GM12878 (cell line): ENCODE results near the gene IFNK. TPM values are rescaled to one million over a fixed set of nuclear protein-coding genes. Genes with fewer than 3 reads are reported as not detected.
A peak's percentile ranks its signal among the peaks of the same experiment; 100 is the strongest.

ENCODE experiments used
- ATAC-seq: fragments of 200-7000 bp; cut with Tn5 transposase; 3 replicates; pipeline ENCODE4 v1.9.1; 2020; ENCODE audit warnings: mild to moderate bottlenecking, moderate library complexity
- BruUV-seq: library from RNA; stranded (reverse); fragments of 400-500 nt; replicated peaks from 2 replicates; lab custom pipeline; 2021; lab: Mats Ljungman, UMichigan
- CTCF ChIA-PET: fragments of 300-600 bp; sonication (Branson Sonifier 250); formaldehyde crosslinking; extraction: SDS; loops from one replicate; lab custom pipeline; 2021; ENCODE audit warnings: inconsistent platforms; lab: Yijun Ruan, JAX
- POLR2A ChIA-PET: fragments of 350-600 bp; formaldehyde crosslinking; extraction: SDS; loops from one replicate; lab custom pipeline; 2021; ENCODE audit warnings: inconsistent platforms; lab: Charles Lee
- RAD21 ChIA-PET: fragments of 300-600 bp; sonication (Branson Sonifier 250); formaldehyde crosslinking; loops from one replicate; lab custom pipeline; 2023; ENCODE audit warnings: antibody characterized with exemption; ENCODE audit not compliant: unreplicated experiment; lab: Charles Lee
- SMC1A ChIA-PET: fragments of 300-600 bp; sonication (Branson Sonifier 250); formaldehyde crosslinking; loops from one replicate; lab custom pipeline; 2023; ENCODE audit not compliant: unreplicated experiment, uncharacterized antibody; lab: Charles Lee
- DNase-seq: peaks from one replicate; pipeline ENCODE4 v3.0.0-alpha.2; 2011; ENCODE audit warnings: low read depth, low spot score
- FAIRE-seq: peaks from 3 replicates; lab custom pipeline; 2011; peaks lifted over from hg19 to GRCh38; lab: Jason Lieb, UNC
- H2AFZ ChIP-seq: 2 replicates; pipeline ENCODE4 v1.6.0; 2011; ENCODE audit warnings: low read depth, low read length, control low read depth; ENCODE audit not compliant: control insufficient read depth
- H3K27ac ChIP-seq: 2 replicates; pipeline ENCODE4 v1.5.1; 2011; ENCODE audit warnings: control low read depth; ENCODE audit not compliant: control insufficient read depth, insufficient read depth
- H3K27me3 ChIP-seq, 2 experiments: replicated peaks in 1 of 2; 2 replicates each; pipeline versions ENCODE4 v1.6.0 to v1.6.1; 2011; ENCODE audit warnings: low read length in 1 of 2; ENCODE audit not compliant: control insufficient read depth in 2 of 2, insufficient read depth in 2 of 2
- H3K36me3 ChIP-seq, 2 experiments: 2 replicates each; pipeline ENCODE4 v1.5.1; 2011; ENCODE audit warnings: low read length in 1 of 2; ENCODE audit not compliant: control insufficient read depth in 2 of 2, insufficient read depth in 2 of 2
- H3K4me1 ChIP-seq: 2 replicates; pipeline ENCODE4 v1.6.1; 2011; ENCODE audit warnings: mild to moderate bottlenecking, low read length, moderate library complexity, mixed read lengths; ENCODE audit not compliant: control insufficient read depth, insufficient read depth
- H3K4me2 ChIP-seq: 2 replicates; pipeline ENCODE4 v1.6.0; 2011; ENCODE audit warnings: control low read depth; ENCODE audit not compliant: control insufficient read depth, insufficient read depth
- H3K4me3 ChIP-seq: fragments of 200-600 bp; sonication (generic); 2 replicates; pipeline ENCODE4 v1.5.1; 2016
- H3K79me2 ChIP-seq: 2 replicates; pipeline ENCODE4 v1.6.0; 2011; ENCODE audit warnings: low read length; ENCODE audit not compliant: control insufficient read depth, insufficient read depth
- H3K9ac ChIP-seq: 2 replicates; pipeline ENCODE4 v1.8.0; 2011; ENCODE audit warnings: low read length, control low read depth, mixed read lengths; ENCODE audit not compliant: control insufficient read depth, insufficient read depth
- H3K9me3 ChIP-seq: replicated peaks from 3 replicates; pipeline ENCODE4 v1.5.1; 2011; ENCODE audit warnings: mild to moderate bottlenecking, low read length; ENCODE audit not compliant: control insufficient read depth, insufficient read depth
- H4K20me1 ChIP-seq: 2 replicates; pipeline ENCODE4 v1.6.0; 2011; ENCODE audit not compliant: control insufficient read depth, insufficient read depth
- ASH2L ChIP-seq: fragments of 300-600, 200-600 bp; sonication (generic); IDR thresholded peaks from 2 replicates; pipeline ENCODE4 v1.6.1; 2017; ENCODE audit warnings: low read depth, mild to moderate bottlenecking, borderline replicate concordance
- IKZF2 ChIP-seq, 2 experiments: fragments of 450-650 bp; IDR thresholded peaks; 2 replicates each; pipeline ENCODE4 v1.6.1; 2017; ENCODE audit warnings: mild to moderate bottlenecking in 2 of 2, moderate library complexity in 2 of 2
- LARP7 ChIP-seq: fragments of 450-650 bp; IDR thresholded peaks from 2 replicates; pipeline ENCODE4 v1.6.1; 2017; ENCODE audit warnings: mild to moderate bottlenecking
- PBX3 ChIP-seq: IDR thresholded peaks from 2 replicates; pipeline ENCODE4 v1.6.1; 2011; ENCODE audit warnings: mild to moderate bottlenecking, low read depth, low read length, moderate library complexity; ENCODE audit not compliant: insufficient replicate concordance
- PKNOX1 ChIP-seq: fragments of 450-650 bp; IDR thresholded peaks from 2 replicates; pipeline ENCODE4 v1.6.1; 2016; ENCODE audit warnings: mild to moderate bottlenecking
- POLR2AphosphoS2 ChIP-seq: IDR thresholded peaks from 2 replicates; pipeline ENCODE4 v1.6.1; 2011; ENCODE audit warnings: low read depth, mild to moderate bottlenecking, low read length, improper control_type of control experiment, moderate library complexity
- RBBP5 ChIP-seq: fragments of 200-600 bp; sonication (generic); conservative IDR thresholded peaks from 2 replicates; pipeline ENCODE4 v1.6.1; 2016
- RELB ChIP-seq: fragments of 450-650 bp; IDR thresholded peaks from 2 replicates; pipeline ENCODE4 v1.6.1; 2017; ENCODE audit warnings: low read depth, mild to moderate bottlenecking, moderate library complexity
- SMARCA5 ChIP-seq: fragments of 450-650 bp; IDR thresholded peaks from 2 replicates; pipeline ENCODE4 v1.6.1; 2017; ENCODE audit warnings: mild to moderate bottlenecking
- TCF12 ChIP-seq: IDR thresholded peaks from 2 replicates; pipeline ENCODE4 v1.6.1; 2011; ENCODE audit warnings: low read depth, mild to moderate bottlenecking, low read length
- ZNF217 ChIP-seq: fragments of 450-650 bp; IDR thresholded peaks from 2 replicates; pipeline ENCODE4 v1.6.1; 2017; ENCODE audit warnings: antibody characterized with exemption, mild to moderate bottlenecking
- in situ Hi-C: fragments of 300-500 bp; cut with MboI; formaldehyde crosslinking; loops from 9 replicates; pipeline ENCODE4 v1.14.3; 2018; ENCODE audit warnings: mixed read lengths
- intact Hi-C: fragments of 100-400 bp; cut with micrococcal nuclease; formaldehyde crosslinking; loops from one replicate; pipeline ENCODE4 v1.14.2; 2022; ENCODE audit not compliant: unreplicated experiment
- polyA plus RNA-seq, 11 experiments: library from polyadenylated mRNA; depleted of rRNA in 4 of 11; unstranded in 6 of 11; stranded (reverse) in 5 of 11; fragments of >200 nt; fragmentation: Nextera tagmentation in 4 of 11; fragmentation: Illumina TruSeq in 1 of 11; extraction: Ambion mirVana in 4 of 11; extraction: Trizol in 1 of 11; gene quantifications; 1 replicate in 1 of 11; 2 replicates in 10 of 11; pipeline versions ENCODE4 v1.2.1 to v1.2.3, GENCODE V29; 2011 to 2016; ENCODE audit warnings: inconsistent platforms in 2 of 11, missing spikeins in 2 of 11, low read depth in 1 of 11
- total RNA-seq, 4 experiments: library from RNA; depleted of rRNA in 3 of 4; stranded (reverse); fragments of >200 nt in 3 of 4; fragmentation: Illumina TruSeq in 1 of 4; extraction: Trizol in 1 of 4; gene quantifications; 2 replicates each; pipeline versions ENCODE4 v1.2.1 to v1.2.3, GENCODE V29; 2013 to 2021
- TF ChIP-seq, protein P1 (sequence below): IDR thresholded peaks from 2 replicates; pipeline ENCODE4 v1.6.1; 2012; ENCODE audit warnings: low read length, inconsistent platforms

Gene IFNK
- total and polyA plus RNA-seq, 10 of the 15 experiments (the other 5 are each of a cell fraction or from before 2014, with no cell fraction given): 0.06 TPM; not detected in 9

- H3K79me2 ChIP-seq: no peaks in the 10 kb centered on the region
- no TSS peak for BruUV-seq
- no peak overlapping the region for H3K9ac ChIP-seq
- H3K4me2 ChIP-seq: no peak overlapping the region
- no peaks in the 10 kb centered on the region for H3K27me3 ChIP-seq
- no peak overlapping the region for H2AFZ ChIP-seq
- in situ Hi-C loops: no loop called here
- SMC1A ChIA-PET: interaction anchor here (0.8 to 5.5 kb wide), 9 partner anchors 9 to 234 kb away, joined by 3 to 40 read pairs (median 7); partner anchors contain the start of gene C9orf72
- CTCF ChIA-PET: interaction anchor here (0.6 to 3.2 kb wide), 4 partner anchors 13 to 266 kb away, joined by 3 to 13 read pairs (median 6); partner anchors contain the start of gene MOB3B
- peak; percentile 18 for FAIRE-seq
- H3K9me3 ChIP-seq: no peaks in the 10 kb centered on the region
- H3K4me3 ChIP-seq: no peak overlapping the region
- DNase-seq: no peak
- no peak overlapping the region for H3K27ac ChIP-seq
- ATAC-seq: no peak
- peaks cover 0 to 2% of the 10 kb centered on the region in 2 experiments; a peak in 1 of 4 replicates for H3K36me3 ChIP-seq
- POLR2A ChIA-PET: interaction anchor here (1.8 kb wide), 1 partner anchor 13 kb away, joined by 7 read pairs; the partner anchor contains the start of gene C9orf72
- TF ChIP-seq ASH2L (no peak), ZNF217 (no peak), TCF12 (no peak), PKNOX1 (no peak), RBBP5 (no peak), POLR2AphosphoS2 (no peak), IKZF2 (IDR thresholded peaks at IDR 0.05) (no peak), RELB (no peak), PBX3 (no peak), LARP7 (no peak), SMARCA5 (no peak)
- TF ChIP-seq, protein P1, sequence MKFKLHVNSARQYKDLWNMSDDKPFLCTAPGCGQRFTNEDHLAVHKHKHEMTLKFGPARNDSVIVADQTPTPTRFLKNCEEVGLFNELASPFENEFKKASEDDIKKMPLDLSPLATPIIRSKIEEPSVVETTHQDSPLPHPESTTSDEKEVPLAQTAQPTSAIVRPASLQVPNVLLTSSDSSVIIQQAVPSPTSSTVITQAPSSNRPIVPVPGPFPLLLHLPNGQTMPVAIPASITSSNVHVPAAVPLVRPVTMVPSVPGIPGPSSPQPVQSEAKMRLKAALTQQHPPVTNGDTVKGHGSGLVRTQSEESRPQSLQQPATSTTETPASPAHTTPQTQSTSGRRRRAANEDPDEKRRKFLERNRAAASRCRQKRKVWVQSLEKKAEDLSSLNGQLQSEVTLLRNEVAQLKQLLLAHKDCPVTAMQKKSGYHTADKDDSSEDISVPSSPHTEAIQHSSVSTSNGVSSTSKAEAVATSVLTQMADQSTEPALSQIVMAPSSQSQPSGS: no peak
- TF ChIP-seq, all 136 proteins: peak for 0
- RAD21 ChIA-PET: interaction anchor here (1.4 kb wide), 1 partner anchor 9 kb away, joined by 4 read pairs; no protein-coding TSS in a partner anchor
- intact Hi-C loops: no loop called here
- peaks cover 9% of the 10 kb centered on the region; the same call in 1 of the 2 replicates for H3K4me1 ChIP-seq
- H4K20me1 ChIP-seq: no peaks in the 10 kb centered on the region
These were observed 36.4 kb downstream of the IFNK start for GRCh38 chr9:27560457-27560856.
